GM23248 (cell line): Measurements from ENCODE around the gene ASIC4. TPM values are rescaled to one million over a fixed set of nuclear protein-coding genes. Genes with fewer than 3 reads are reported as not detected.

Experiments used
- DNase-seq: peaks from one replicate; pipeline ENCODE4 v3.0.0-alpha.2; 2015
- H2AFZ ChIP-seq: fragments of 200-600 bp; sonication (generic); 2 replicates; pipeline ENCODE4 v1.6.1; 2016; ENCODE audit warnings: antibody characterized with exemption
- H3F3A ChIP-seq: fragments of 200-600 bp; sonication (generic); 2 replicates; pipeline ENCODE4 v1.6.1; 2016; ENCODE audit warnings: mild to moderate bottlenecking, antibody characterized with exemption, mixed run types; ENCODE audit not compliant: insufficient read depth
- H3K27ac ChIP-seq: fragments of 200-600 bp; sonication (generic); 2 replicates; pipeline ENCODE4 v1.5.1; 2016; ENCODE audit warnings: mild to moderate bottlenecking
- H3K27me3 ChIP-seq: fragments of 200-600 bp; sonication (generic); replicated peaks from 2 replicates; pipeline ENCODE4 v1.6.1; 2016; ENCODE audit warnings: mild to moderate bottlenecking; ENCODE audit not compliant: insufficient read depth
- H3K36me3 ChIP-seq: fragments of 200-600 bp; sonication (generic); 2 replicates; pipeline ENCODE4 v1.6.1; 2016; ENCODE audit warnings: low read depth, mild to moderate bottlenecking
- H3K4me1 ChIP-seq: fragments of 200-600 bp; sonication (generic); 2 replicates; pipeline ENCODE4 v1.6.1; 2016; ENCODE audit warnings: mild to moderate bottlenecking; ENCODE audit not compliant: insufficient read depth
- H3K4me2 ChIP-seq: fragments of 200-600 bp; sonication (generic); one replicate; pipeline ENCODE4 v1.6.1; 2016; ENCODE audit warnings: mild to moderate bottlenecking; ENCODE audit not compliant: unreplicated experiment
- H3K4me3 ChIP-seq: fragments of 200-600 bp; sonication (generic); 2 replicates; pipeline ENCODE4 v1.5.1; 2016; ENCODE audit warnings: mild to moderate bottlenecking
- H3K79me2 ChIP-seq: fragments of 200-600 bp; sonication (generic); 2 replicates; pipeline ENCODE4 v1.6.1; 2016; ENCODE audit warnings: mild to moderate bottlenecking; ENCODE audit not compliant: insufficient read depth
- H3K9ac ChIP-seq: fragments of 200-600 bp; sonication (generic); 2 replicates; pipeline ENCODE4 v1.6.1; 2016; ENCODE audit warnings: mild to moderate bottlenecking
- H3K9me2 ChIP-seq: fragments of 200-600 bp; sonication (generic); 2 replicates; pipeline ENCODE4 v1.6.1; 2016; ENCODE audit warnings: mixed run types, mild to moderate bottlenecking, moderate library complexity; ENCODE audit not compliant: insufficient read depth
- H3K9me3 ChIP-seq: fragments of 200-600 bp; sonication (generic); one replicate; pipeline ENCODE4 v1.6.1; 2017; ENCODE audit warnings: low read depth
- H4K20me1 ChIP-seq: fragments of 200-600 bp; sonication (generic); 2 replicates; pipeline ENCODE4 v1.6.0; 2016; ENCODE audit not compliant: insufficient read depth
- EZH2 ChIP-seq: fragments of 200-600 bp; sonication (generic); IDR thresholded peaks from 2 replicates; pipeline ENCODE4 v1.6.1; 2018; ENCODE audit warnings: antibody characterized with exemption, mild to moderate bottlenecking; ENCODE audit not compliant: insufficient read depth, poor library complexity, severe bottlenecking
- EZH2phosphoT487 ChIP-seq: fragments of 200-600 bp; sonication (generic); IDR thresholded peaks from 2 replicates; pipeline ENCODE4 v1.6.1; 2018; ENCODE audit warnings: antibody characterized with exemption, moderate library complexity, mild to moderate bottlenecking, low read depth; ENCODE audit not compliant: insufficient read depth
- WGBS, 2 experiments: methylation state at CpG; one replicate each; pipeline ENCODE4 v1.1.6; 2015 to 2017; ENCODE audit warnings: low lambda C conversion rate in 2 of 2, low coverage in 1 of 2; ENCODE audit errors: missing lambda C conversion rate in 2 of 2; 5-methylcytosine and 5-hydroxymethylcytosine counted together
- in situ Hi-C: fragments of 300-500 bp; cut with MboI; formaldehyde crosslinking; loops from 2 replicates; pipeline ENCODE4 v1.15.0; 2020
- polyA plus RNA-seq: library from polyadenylated mRNA; unstranded; fragments of >200 nt; fragmentation: Nextera tagmentation; extraction: Ambion mirVana; gene quantifications from 2 replicates; pipeline ENCODE4 v1.2.1, GENCODE V29; 2016
- total RNA-seq: library from RNA; depleted of rRNA; stranded (reverse); fragments of >200 nt; shearing (Covaris generic); gene quantifications from 2 replicates; pipeline ENCODE4 v1.2.3, GENCODE V29; 2014

The ASIC4 gene
- total and polyA plus RNA-seq, 2 experiments from 2014 or later: 0.43 TPM; not detected in 1

DNA sequence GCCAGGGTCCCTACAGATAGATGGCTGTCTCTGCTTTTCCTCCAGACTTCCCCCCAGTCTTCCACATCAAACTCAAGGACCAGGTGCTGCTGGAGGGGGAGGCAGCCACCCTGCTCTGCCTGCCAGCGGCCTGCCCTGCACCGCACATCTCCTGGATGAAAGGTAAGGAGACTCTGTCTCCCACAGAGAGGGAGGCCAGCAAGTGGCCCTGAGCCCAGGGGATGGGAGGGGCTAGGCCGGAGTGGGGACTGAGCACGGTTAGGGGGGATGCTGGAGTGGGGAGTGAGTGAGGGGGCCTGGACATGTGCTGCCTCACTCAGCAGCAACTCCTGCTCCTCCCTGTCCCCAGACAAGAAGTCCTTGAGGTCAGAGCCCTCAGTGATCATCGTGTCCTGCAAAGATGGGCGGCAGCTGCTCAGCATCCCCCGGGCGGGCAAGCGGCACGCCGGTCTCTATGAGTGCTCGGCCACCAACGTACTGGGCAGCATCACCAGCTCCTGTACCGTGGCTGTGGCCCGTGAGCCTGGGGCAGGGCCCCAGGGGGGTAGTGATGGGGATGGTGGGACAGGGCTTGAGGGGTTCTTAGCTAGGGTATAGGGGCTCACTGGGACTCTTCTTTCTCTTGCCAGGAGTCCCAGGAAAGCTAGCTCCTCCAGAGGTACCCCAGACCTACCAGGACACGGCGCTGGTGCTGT lies 26.0 kb upstream of the ASIC4 start:
- Histone ChIP-seq H3K27ac (no peak overlapping the region), H2AFZ (no peak overlapping the region), H4K20me1 (no peaks in the 10 kb centered on the region), H3K4me2 (no peak overlapping the region), H3K4me3 (no peak overlapping the region), H3K27me3 (0 out of 2 replicates have a peak, but pooled peaks cover 6% of the 10 kb centered on the region), H3F3A (no peaks in the 10 kb centered on the region), H3K9me2 (no peaks in the 10 kb centered on the region), H3K9ac (no peak overlapping the region), H3K4me1 (no peaks in the 10 kb centered on the region), H3K36me3 (no peaks in the 10 kb centered on the region), H3K79me2 (no peaks in the 10 kb centered on the region), H3K9me3 (no peaks in the 10 kb centered on the region)
- no peak for TF ChIP-seq EZH2phosphoT487
- no peak for TF ChIP-seq EZH2
- no peak for DNase-seq
- WGBS, 2 experiments: 81 to 84% methylated on average over 15 to 17 of the region's 17 CpGs
- in situ Hi-C loops: no loop called here

GRCh38 chr2:219488844-219489194 lies 25.5 kb upstream of the ASIC4 start:
- no peaks in the 10 kb centered on the region for H3K4me1 ChIP-seq
- H2AFZ ChIP-seq: no peak overlapping the region
- no peaks in the 10 kb centered on the region for H3K9me2 ChIP-seq
- TF ChIP-seq EZH2 (no peak), EZH2phosphoT487 (no peak)
- H4K20me1 ChIP-seq: no peaks in the 10 kb centered on the region
- no peaks in the 10 kb centered on the region for H3K36me3 ChIP-seq
- DNase-seq: no peak
- H3K27ac ChIP-seq: no peak overlapping the region
- H3K4me2 ChIP-seq: no peak overlapping the region
- H3K79me2 ChIP-seq: no peaks in the 10 kb centered on the region
- H3K27me3 ChIP-seq: 0 out of 2 replicates have a peak, but pooled peaks cover 5% of the 10 kb centered on the region
- H3F3A ChIP-seq: no peaks in the 10 kb centered on the region
- in situ Hi-C loops: no loop called here
- WGBS, 2 experiments: 89 to 98% methylated on average over 6 to 14 of the region's 14 CpGs
- H3K9me3 ChIP-seq: no peaks in the 10 kb centered on the region
- no peak overlapping the region for H3K4me3 ChIP-seq
- H3K9ac ChIP-seq: no peak overlapping the region

- no peak overlapping the region for H3K9ac ChIP-seq
- WGBS, 2 experiments: 85 to 89% methylated on average over 7 to 9 of the region's 9 CpGs
- no peak for TF ChIP-seq EZH2phosphoT487
- TF ChIP-seq EZH2: no peak
- H2AFZ ChIP-seq: no peak overlapping the region
- in situ Hi-C loops: no loop called here
- no peak overlapping the region for H3K4me3 ChIP-seq
- DNase-seq: no peak
- H4K20me1 ChIP-seq: no peaks in the 10 kb centered on the region
- H3F3A ChIP-seq: no peaks in the 10 kb centered on the region
- no peak overlapping the region for H3K27ac ChIP-seq
- no peak overlapping the region for H3K4me2 ChIP-seq
- H3K36me3 ChIP-seq: no peaks in the 10 kb centered on the region
- no peaks in the 10 kb centered on the region for H3K9me3 ChIP-seq
- no peaks in the 10 kb centered on the region for H3K27me3 ChIP-seq
- no peaks in the 10 kb centered on the region for H3K9me2 ChIP-seq
- no peaks in the 10 kb centered on the region for H3K79me2 ChIP-seq
- no peaks in the 10 kb centered on the region for H3K4me1 ChIP-seq
Measured at GRCh38 chr2:219489315-219489714, 25.0 kb upstream of the ASIC4 start.

- no peaks in the 10 kb centered on the region for H3F3A ChIP-seq
- no peak overlapping the region for H3K4me3 ChIP-seq
- H4K20me1 ChIP-seq: no peaks in the 10 kb centered on the region
- in situ Hi-C loops: no loop called here
- no peak overlapping the region for H3K9ac ChIP-seq
- H2AFZ ChIP-seq: no peak overlapping the region
- no peaks in the 10 kb centered on the region for H3K27me3 ChIP-seq
- no peak for DNase-seq
- no peaks in the 10 kb centered on the region for H3K9me3 ChIP-seq
- TF ChIP-seq EZH2phosphoT487 (no peak), EZH2 (no peak)
- H3K79me2 ChIP-seq: no peaks in the 10 kb centered on the region
- 84 to 87% methylated on average over 21 to 23 of the region's 23 CpGs for WGBS, 2 experiments
- H3K27ac ChIP-seq: no peak overlapping the region
- no peaks in the 10 kb centered on the region for H3K4me1 ChIP-seq
- no peak overlapping the region for H3K4me2 ChIP-seq
- no peaks in the 10 kb centered on the region for H3K9me2 ChIP-seq
- no peaks in the 10 kb centered on the region for H3K36me3 ChIP-seq
Measured at GRCh38 chr2:219490186-219490585, 24.1 kb upstream of the ASIC4 start.

GRCh38 chr2:219490600-219491130 lies 23.6 kb upstream of the ASIC4 start:
- Histone ChIP-seq H3K27ac (no peak overlapping the region), H3K79me2 (no peaks in the 10 kb centered on the region), H4K20me1 (no peaks in the 10 kb centered on the region), H3K4me2 (no peak overlapping the region), H3K4me3 (no peak overlapping the region), H3K9me3 (no peaks in the 10 kb centered on the region), H3K4me1 (no peaks in the 10 kb centered on the region), H3K9me2 (no peaks in the 10 kb centered on the region), H3F3A (no peaks in the 10 kb centered on the region), H3K27me3 (no peaks in the 10 kb centered on the region), H2AFZ (no peak overlapping the region), H3K9ac (no peak overlapping the region), H3K36me3 (no peaks in the 10 kb centered on the region)
- WGBS, 2 experiments: 82 to 87% methylated on average over 9 to 10 of the region's 10 CpGs
- TF ChIP-seq EZH2phosphoT487 (no peak), EZH2 (no peak)
- in situ Hi-C loops: no loop called here
- DNase-seq: no peak
